IMR-90 (cell line): ENCODE results near the gene ARPP21. TPM values are rescaled to one million over a fixed set of nuclear protein-coding genes. Genes with fewer than 3 reads are reported as not detected.

Source experiments
- ATAC-seq: fragments of 200-7000 bp; cut with Tn5 transposase; 2 replicates; pipeline ENCODE4 v1.9.1; 2020; ENCODE audit warnings: low read depth, mild to moderate bottlenecking, moderate library complexity
- BruUV-seq: library from RNA; stranded (reverse); fragments of 400-500 nt; replicated peaks from 2 replicates; lab custom pipeline; 2021; lab: Mats Ljungman, UMichigan
- CTCF ChIA-PET: fragments of 300-600 bp; formaldehyde crosslinking; extraction: SDS; loops from one replicate; lab custom pipeline; 2021; ENCODE audit warnings: antibody characterized with exemption; lab: Yijun Ruan, JAX
- POLR2A ChIA-PET: fragments of 300-600 bp; sonication (Branson Sonifier 250); formaldehyde crosslinking; loops from one replicate; lab custom pipeline; 2022; ENCODE audit warnings: antibody characterized with exemption; ENCODE audit not compliant: unreplicated experiment; lab: Charles Lee
- DNase-seq: peaks from one replicate; pipeline ENCODE4 v3.0.0; 2013
- H2AFZ ChIP-seq: replicated peaks from 2 replicates; pipeline ENCODE3; 2013; ENCODE audit warnings: low read length, mild to moderate bottlenecking; ENCODE audit not compliant: poor library complexity
- H2AK5ac ChIP-seq: 2 replicates; pipeline ENCODE4 v1.6.1; 2013; ENCODE audit warnings: low read depth, low read length, inconsistent platforms
- H2AK9ac ChIP-seq: replicated peaks from 2 replicates; pipeline ENCODE3; 2013; ENCODE audit warnings: mild to moderate bottlenecking, low read depth, low read length, moderate library complexity; ENCODE audit not compliant: poor library complexity
- H2BK120ac ChIP-seq: 2 replicates; pipeline ENCODE4 v1.6.1; 2013; ENCODE audit warnings: low read depth, low read length, inconsistent platforms
- H2BK15ac ChIP-seq: 3 replicates; pipeline ENCODE4 v1.6.1; 2013; ENCODE audit warnings: low read depth, low read length, inconsistent platforms
- H2BK20ac ChIP-seq: 2 replicates; pipeline ENCODE4 v1.6.1; 2013; ENCODE audit warnings: low read depth, mild to moderate bottlenecking, inconsistent platforms, low read length, moderate library complexity
- H2BK5ac ChIP-seq: 2 replicates; pipeline ENCODE4 v1.6.1; 2013; ENCODE audit warnings: mild to moderate bottlenecking, low read depth, low read length, inconsistent platforms; ENCODE audit not compliant: poor library complexity, severe bottlenecking
- H3K14ac ChIP-seq: replicated peaks from 2 replicates; pipeline ENCODE4 v1.6.1; 2013; ENCODE audit warnings: low read depth, low read length, inconsistent platforms
- H3K18ac ChIP-seq: 2 replicates; pipeline ENCODE4 v1.6.1; 2013; ENCODE audit warnings: low read depth, low read length, control low read depth
- H3K23ac ChIP-seq: 2 replicates; pipeline ENCODE4 v1.6.1; 2013; ENCODE audit warnings: low read depth, low read length, inconsistent platforms
- H3K27ac ChIP-seq: 2 replicates; pipeline ENCODE4 v1.5.1; 2013; ENCODE audit warnings: mild to moderate bottlenecking, control low read depth, low read length; ENCODE audit not compliant: insufficient read depth
- H3K27me3 ChIP-seq: 2 replicates; pipeline ENCODE4 v1.6.1; 2013; ENCODE audit warnings: low read length; ENCODE audit not compliant: control insufficient read depth, insufficient read depth
- H3K36me3 ChIP-seq: 2 replicates; pipeline ENCODE4 v1.6.1; 2013; ENCODE audit warnings: low read length, mixed read lengths; ENCODE audit not compliant: control insufficient read depth, insufficient read depth
- H3K4ac ChIP-seq: 2 replicates; pipeline ENCODE4 v1.6.1; 2013; ENCODE audit warnings: low read depth, low read length, inconsistent platforms
- H3K4me1 ChIP-seq: 2 replicates; pipeline ENCODE4 v1.6.1; 2013; ENCODE audit warnings: low read length, mixed read lengths; ENCODE audit not compliant: control insufficient read depth, insufficient read depth
- H3K4me2 ChIP-seq: 2 replicates; pipeline ENCODE4 v1.6.1; 2013; ENCODE audit warnings: low read depth, mild to moderate bottlenecking, control low read depth, low read length, moderate library complexity
- H3K4me3 ChIP-seq: 2 replicates; pipeline ENCODE4 v1.5.1; 2013; ENCODE audit warnings: low read depth, mild to moderate bottlenecking, control low read depth, low read length, moderate library complexity; ENCODE audit not compliant: insufficient read depth
- H3K56ac ChIP-seq: 2 replicates; pipeline ENCODE4 v1.6.1; 2013; ENCODE audit warnings: low read length, inconsistent platforms; ENCODE audit not compliant: insufficient read depth; ENCODE audit errors: extremely low read depth
- H3K79me1 ChIP-seq, 2 experiments: 2 replicates each; pipeline ENCODE4 v1.6.1; 2013; ENCODE audit warnings: low read length in 2 of 2, inconsistent platforms in 1 of 2, low read depth in 1 of 2
- H3K9ac ChIP-seq: 2 replicates; pipeline ENCODE4 v1.6.1; 2013; ENCODE audit warnings: low read depth, low read length, control low read depth
- H3K9me1 ChIP-seq: 2 replicates; pipeline ENCODE4 v1.6.1; 2013; ENCODE audit warnings: low read length, inconsistent platforms; ENCODE audit not compliant: insufficient read depth
- H3K9me3 ChIP-seq: 2 replicates; pipeline ENCODE4 v1.6.1; 2013; ENCODE audit warnings: low read length; ENCODE audit not compliant: control insufficient read depth, insufficient read depth
- H4K20me1 ChIP-seq: 2 replicates; pipeline ENCODE4 v1.6.1; 2013; ENCODE audit warnings: low read length, inconsistent platforms; ENCODE audit not compliant: insufficient read depth
- H4K5ac ChIP-seq: 2 replicates; pipeline ENCODE4 v1.6.1; 2013; ENCODE audit warnings: mild to moderate bottlenecking, low read depth, low read length, control low read depth
- H4K8ac ChIP-seq, 2 experiments: 2 replicates each; pipeline ENCODE4 v1.6.1; 2013; ENCODE audit warnings: low read depth in 2 of 2, low read length in 2 of 2, control low read depth in 1 of 2, inconsistent platforms in 1 of 2
- H4K91ac ChIP-seq: 2 replicates; pipeline ENCODE4 v1.6.1; 2013; ENCODE audit warnings: low read depth, low read length, inconsistent platforms; ENCODE audit not compliant: insufficient read depth
- RCOR1 ChIP-seq: IDR thresholded peaks from 2 replicates; pipeline ENCODE4 v1.6.1; 2012; ENCODE audit warnings: mild to moderate bottlenecking, low read length, improper control_type of control experiment; ENCODE audit not compliant: insufficient replicate concordance
- RFX5 ChIP-seq: IDR thresholded peaks from 2 replicates; pipeline ENCODE4 v1.8.0; 2012; ENCODE audit warnings: low read depth, mild to moderate bottlenecking, low read length, moderate library complexity
- WGBS, 2 experiments: methylation state at CpG; one replicate each; pipeline versions ENCODE4 v1.1.5 to v1.1.7; 2013; ENCODE audit warnings: missing lambda C conversion rate in 2 of 2; ENCODE audit not compliant: insufficient read length in 1 of 2; ENCODE audit errors: extremely low coverage in 2 of 2; 5-methylcytosine and 5-hydroxymethylcytosine counted together
- dilution Hi-C: fragments of 300-500 bp; cut with HindIII; formaldehyde crosslinking; loops from one replicate; pipeline ENCODE4 v1.14.3; 2018; ENCODE audit warnings: low sequenced_read_pairs; ENCODE audit not compliant: unreplicated experiment
- in situ Hi-C: fragments of 300-500 bp; cut with MboI; formaldehyde crosslinking; loops from 3 replicates; pipeline ENCODE4 v1.14.3; 2019; ENCODE audit warnings: low sequenced_read_pairs, inconsistent platforms, mixed read lengths
- intact Hi-C: fragments of 100-400 bp; cut with micrococcal nuclease; formaldehyde crosslinking; loops from 2 replicates; pipeline ENCODE4 v1.10.0; 2022
- polyA plus RNA-seq, 3 experiments: library from polyadenylated mRNA; depleted of rRNA; stranded (reverse); fragments of >200 nt; gene quantifications; 2 replicates each; pipeline ENCODE4 v1.2.3, GENCODE V29; 2012; ENCODE audit warnings: low replicate concordance in 1 of 3
- total RNA-seq: library from RNA; depleted of rRNA; stranded (reverse); fragments of >200 nt; gene quantifications from 2 replicates; pipeline ENCODE4 v1.2.3, GENCODE V29; 2012

Gene ARPP21
- total and polyA plus RNA-seq, 2 of the 4 experiments (the other 2 are of a cell fraction), result not detected

DNA sequence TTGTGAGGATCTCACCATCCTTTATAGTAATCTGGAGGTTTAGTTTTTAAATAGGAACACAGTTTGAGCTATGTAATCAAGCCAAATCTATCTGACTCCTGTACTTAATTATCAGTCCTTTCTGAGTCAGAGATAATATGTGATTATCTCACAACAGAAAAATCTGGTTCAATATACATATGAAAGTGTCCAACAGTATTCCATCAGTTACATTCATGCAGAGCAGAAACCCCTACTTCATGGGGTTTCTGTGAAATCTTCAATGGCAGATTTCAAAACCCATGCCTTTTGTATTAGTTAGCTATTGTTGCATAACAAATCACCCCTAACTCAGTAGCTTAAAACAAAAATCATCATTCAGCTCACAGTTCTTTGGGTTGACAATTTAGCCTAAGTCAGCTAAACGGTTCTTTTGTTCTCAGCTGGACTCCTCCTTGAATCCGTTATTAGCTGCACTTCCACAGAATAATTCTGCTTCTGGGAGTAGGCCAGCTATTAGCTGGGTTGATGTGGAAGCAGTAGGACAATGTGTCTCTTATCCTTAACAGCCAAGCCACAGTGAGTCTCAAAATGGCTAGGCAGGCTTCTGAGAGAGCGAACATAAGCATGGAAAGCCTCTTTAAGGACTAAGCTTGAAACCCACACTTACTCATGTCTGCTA is 42.9 kb upstream of the ARPP21 start:
- CTCF ChIA-PET, result no interaction called here
- ATAC-seq, result no peak
- no TSS peak for BruUV-seq

More for the DNA sequence above, 42.9 kb upstream of the ARPP21 start:
- H3K18ac ChIP-seq, result no peak overlapping the region
- no peaks in the 10 kb centered on the region for H3K4me1 ChIP-seq
- H3K9me1 ChIP-seq, result no peaks in the 10 kb centered on the region
- H4K91ac ChIP-seq, result no peak overlapping the region
- H2BK15ac ChIP-seq, result no peak overlapping the region
- H4K20me1 ChIP-seq, result no peaks in the 10 kb centered on the region
- no peak overlapping the region for H3K9ac ChIP-seq
- intact Hi-C loops (no loop called here), in situ Hi-C loops (no loop called here), dilution Hi-C loops (no loop called here)
- H3K56ac ChIP-seq, result no peak overlapping the region
- H2BK5ac ChIP-seq, result no peak overlapping the region
- no peak overlapping the region for H4K5ac ChIP-seq
- H3K4me2 ChIP-seq, result no peak overlapping the region
- H3K79me1 ChIP-seq, result no peaks in the 10 kb centered on the region
- H3K14ac ChIP-seq, result no peak overlapping the region
- H3K27ac ChIP-seq, result no peak overlapping the region
- no peak overlapping the region for H4K8ac ChIP-seq
- H3K23ac ChIP-seq, result no peak overlapping the region
- POLR2A ChIA-PET, result no interaction called here
- no peaks in the 10 kb centered on the region for H3K36me3 ChIP-seq
- H3K27me3 ChIP-seq, result no peaks in the 10 kb centered on the region
- no peak overlapping the region for H2AK9ac ChIP-seq
- peaks cover 4% of the 10 kb centered on the region for H3K9me3 ChIP-seq
- no peak overlapping the region for H2BK20ac ChIP-seq
- TF ChIP-seq RFX5 (no peak), RCOR1 (no peak)
- H2AK5ac ChIP-seq, result no peak overlapping the region
- no peak overlapping the region for H3K4ac ChIP-seq
- no peak overlapping the region for H2AFZ ChIP-seq
- DNase-seq, result no peak
- H3K4me3 ChIP-seq, result no peak overlapping the region
- WGBS, 2 experiments, result no CpG with 5 or more reads among the region's 3 CpGs
- H2BK120ac ChIP-seq, result no peak overlapping the region
